IgD-negative memory B cell (primary cell): ENCODE results near the gene TCHH. TPM values are rescaled to one million over a fixed set of nuclear protein-coding genes. Genes with fewer than 3 reads are reported as not detected.
"Not testable (repeated sequence)": the region's sequence is repeated elsewhere in the genome, so short reads cannot be mapped to it uniquely, and the experiment has no call there.

Experiments used
- H3K27ac Mint-ChIP-seq, 3 donors: one replicate each; pipeline ENCODE4 v1.8.0; 2020 to 2022; ENCODE audit warnings: mild to moderate bottlenecking in 3 of 3, mixed read lengths in 3 of 3, moderate library complexity in 1 of 3
- H3K27me3 Mint-ChIP-seq: one replicate; pipeline ENCODE4 v1.8.0; 2021; ENCODE audit warnings: mixed read lengths
- H3K36me3 Mint-ChIP-seq: one replicate; pipeline ENCODE4 v1.8.0; 2020; ENCODE audit warnings: mild to moderate bottlenecking, mixed read lengths
- H3K4me1 Mint-ChIP-seq, 3 donors: one replicate each; pipeline ENCODE4 v1.8.0; 2020 to 2022; ENCODE audit warnings: mixed read lengths in 3 of 3, mild to moderate bottlenecking in 1 of 3
- H3K4me3 Mint-ChIP-seq, 4 donors: one replicate each; pipeline ENCODE4 v1.8.0; 2020 to 2022; ENCODE audit warnings: mild to moderate bottlenecking in 4 of 4, mixed read lengths in 4 of 4, moderate library complexity in 3 of 4
- H3K9me3 Mint-ChIP-seq, 3 donors: one replicate each; pipeline ENCODE4 v1.8.0; 2020 to 2021; ENCODE audit warnings: mixed read lengths in 3 of 3, mild to moderate bottlenecking in 1 of 3
- polyA plus RNA-seq: library from polyadenylated mRNA; unstranded; fragments of 300-500 nt; fragmentation: Illumina TruSeq; gene quantifications from one replicate; pipeline ENCODE4 v1.2.3, GENCODE V29; 2021

TCHH gene
- polyA plus RNA-seq, 1 donor from 2014 or later, result not detected

DNA sequence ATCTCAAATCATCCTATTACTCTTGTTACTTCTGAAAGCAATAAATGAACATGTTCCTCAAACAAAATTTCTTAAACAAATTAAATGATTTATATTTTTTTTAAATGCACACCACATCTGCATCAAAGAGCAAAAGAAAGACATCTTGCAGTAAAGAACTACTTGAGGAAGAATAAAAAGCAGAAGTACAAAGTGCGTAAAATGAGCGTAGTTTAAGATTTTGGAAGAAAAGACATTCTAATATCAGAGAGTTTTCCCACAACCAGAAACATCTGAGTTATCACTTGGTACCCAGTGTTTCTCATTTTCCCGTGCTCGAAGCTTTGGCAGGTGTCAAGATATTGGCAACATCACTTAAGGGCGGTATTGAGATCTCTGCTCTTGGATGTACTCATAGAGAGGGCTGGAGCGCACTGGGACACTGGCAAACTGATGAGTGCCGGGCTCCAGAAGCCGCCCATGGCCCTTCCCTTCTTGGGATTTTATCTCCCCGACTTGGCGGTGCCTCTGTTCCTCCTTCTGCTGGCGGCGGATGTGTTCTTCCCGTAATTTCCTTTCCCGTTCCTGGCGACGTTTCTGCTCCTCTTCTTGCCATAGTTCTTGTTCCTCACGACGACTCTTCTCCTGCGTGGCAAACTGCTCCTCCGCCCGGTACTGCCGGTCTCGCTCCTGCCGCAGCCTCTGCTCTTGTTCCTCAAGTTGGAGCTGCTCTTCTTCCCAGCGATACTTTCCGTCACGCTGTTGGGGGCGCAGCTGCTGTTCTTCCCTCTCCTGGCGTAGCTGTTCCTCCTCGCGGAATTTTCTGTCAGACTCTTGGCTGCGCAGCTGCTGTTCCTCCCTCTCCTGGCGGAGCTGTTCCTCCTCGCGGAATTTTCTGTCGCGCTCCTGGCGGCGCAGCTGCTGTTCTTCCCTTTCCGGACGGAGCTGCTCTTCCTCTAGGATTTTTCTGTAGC, 7.9 kb downstream of the TCHH start:
- Mint-ChIP-seq H3K4me1 (peaks cover 0 to 2% (median 2%) of the 10 kb centered on the region in 3 donors), H3K27ac (peak overlapping the region in 1 of 3 donors; percentile 80), H3K4me3 (peak overlapping the region in 1 of 4 donors; percentile 22)

GRCh38 chr1:152104854-152105253, 10.4 kb downstream of the TCHH start:
- H3K4me3 Mint-ChIP-seq, result no peak overlapping the region
- H3K4me1 Mint-ChIP-seq, result peaks cover 0 to 2% (median 2%) of the 10 kb centered on the region in 3 donors
- no peak overlapping the region for H3K27ac Mint-ChIP-seq
- H3K36me3 Mint-ChIP-seq, result no peaks in the 10 kb centered on the region
- peaks cover 13% of the 10 kb centered on the region for H3K27me3 Mint-ChIP-seq
- no peaks in the 10 kb centered on the region for H3K9me3 Mint-ChIP-seq

More for the DNA sequence above, 7.9 kb downstream of the TCHH start:
- H3K27me3 Mint-ChIP-seq, result peaks cover 7% of the 10 kb centered on the region
- H3K9me3 Mint-ChIP-seq, result no peaks in the 10 kb centered on the region
- H3K36me3 Mint-ChIP-seq, result no peaks in the 10 kb centered on the region

DNA sequence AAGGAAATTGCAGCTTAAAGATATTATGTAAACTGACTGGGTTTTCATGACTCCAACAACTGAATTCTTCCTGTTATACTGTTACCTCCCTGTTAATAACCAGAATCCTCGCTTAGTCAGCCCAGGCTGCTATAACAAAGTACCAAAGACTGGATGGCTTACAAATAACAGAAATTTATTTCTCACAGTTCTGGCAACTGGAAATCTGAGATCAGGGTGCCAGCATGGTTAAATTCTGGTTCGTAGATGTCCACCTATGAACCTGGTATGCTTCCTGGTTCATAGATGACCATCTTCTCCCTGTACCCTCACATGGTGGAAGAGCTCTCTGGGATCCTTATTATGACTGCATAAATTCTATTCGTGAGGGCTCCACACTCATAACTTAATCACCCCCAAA, 18.3 kb downstream of the TCHH start:
- H3K36me3 Mint-ChIP-seq, result no peaks in the 10 kb centered on the region
- no peak overlapping the region for H3K4me3 Mint-ChIP-seq
- peaks cover 0 to 14% (median 6%) of the 10 kb centered on the region in 3 donors for H3K9me3 Mint-ChIP-seq
- peaks cover 19% of the 10 kb centered on the region for H3K27me3 Mint-ChIP-seq
- H3K27ac Mint-ChIP-seq, result no peak overlapping the region
- no peaks in the 10 kb centered on the region for H3K4me1 Mint-ChIP-seq

- H3K9me3 Mint-ChIP-seq, result peaks cover 0 to 13% (median 6%) of the 10 kb centered on the region in 3 donors
- H3K27me3 Mint-ChIP-seq, result peaks cover 9% of the 10 kb centered on the region
- H3K27ac Mint-ChIP-seq, result no peak within 1 kb of the TSS
- H3K4me1 Mint-ChIP-seq, result no peaks in the 10 kb centered on the region
- H3K4me3 Mint-ChIP-seq, result no peak within 1 kb of the TSS
- no peaks in the 10 kb centered on the region for H3K36me3 Mint-ChIP-seq
Observed at GRCh38 chr1:152089014-152089674, 26.1 kb downstream of the TCHH start, which contains the start of gene TCHHL1. TCHHL1 (minus strand) TSS chr1:152089064; CDS start chr1:152088143, 921 bp downstream.

GRCh38 chr1:152086760-152087159, 28.5 kb downstream of the TCHH start:
- no peaks in the 10 kb centered on the region for H3K36me3 Mint-ChIP-seq
- H3K27me3 Mint-ChIP-seq, result peaks cover 12% of the 10 kb centered on the region
- no peaks in the 10 kb centered on the region for H3K4me1 Mint-ChIP-seq
- H3K27ac Mint-ChIP-seq, result no peak overlapping the region
- H3K4me3 Mint-ChIP-seq, result no peak overlapping the region
- H3K9me3 Mint-ChIP-seq, result peaks cover 0 to 3% (median 0%) of the 10 kb centered on the region in 3 donors

GRCh38 chr1:152084853-152085252, 30.4 kb downstream of the TCHH start:
- peaks cover 8% of the 10 kb centered on the region for H3K27me3 Mint-ChIP-seq

DNA sequence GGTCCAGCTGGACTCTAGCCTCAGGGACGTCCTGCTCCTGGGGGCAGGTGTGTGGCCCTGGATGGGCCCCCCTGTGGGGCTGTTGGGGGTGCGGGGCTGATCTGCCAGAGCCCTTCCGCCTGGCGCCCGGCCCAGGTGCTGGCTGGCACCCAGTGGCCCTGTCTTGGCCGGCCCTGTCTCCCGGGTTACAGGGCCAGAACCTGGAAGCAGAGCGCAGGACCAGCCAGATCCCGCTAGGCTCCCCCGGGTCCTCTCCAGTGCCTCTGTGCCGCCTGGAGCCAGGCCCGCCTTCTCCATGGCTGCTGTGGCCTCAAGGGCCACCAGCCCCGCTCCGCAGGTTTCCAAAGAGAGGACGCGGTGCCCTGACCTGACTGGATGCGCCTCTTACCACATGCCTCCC, 34.2 kb downstream of the TCHH start:
- not testable (repeated sequence) for H3K4me3 Mint-ChIP-seq, H3K4me1 Mint-ChIP-seq, H3K36me3 Mint-ChIP-seq, H3K9me3 Mint-ChIP-seq, H3K27ac Mint-ChIP-seq
- H3K27me3 Mint-ChIP-seq, result peaks cover 14% of the 10 kb centered on the region

More at GRCh38 chr1:152084853-152085252, 30.4 kb downstream of the TCHH start:
- no peaks in the 10 kb centered on the region for H3K9me3 Mint-ChIP-seq
- no peak overlapping the region for H3K27ac Mint-ChIP-seq
- H3K36me3 Mint-ChIP-seq, result no peaks in the 10 kb centered on the region
- no peak overlapping the region for H3K4me3 Mint-ChIP-seq
- H3K4me1 Mint-ChIP-seq, result no peaks in the 10 kb centered on the region

GRCh38 chr1:152080494-152080893, 34.8 kb downstream of the TCHH start:
- H3K27ac Mint-ChIP-seq, H3K4me1 Mint-ChIP-seq, H3K36me3 Mint-ChIP-seq, H3K4me3 Mint-ChIP-seq, H3K9me3 Mint-ChIP-seq: not testable (repeated sequence)
- H3K27me3 Mint-ChIP-seq, result peaks cover 14% of the 10 kb centered on the region

GRCh38 chr1:152078831-152079441, 36.3 kb downstream of the TCHH start:
- Mint-ChIP-seq H3K27me3 (peaks cover 17% of the 10 kb centered on the region), H3K27ac (no peak overlapping the region), H3K9me3 (no peaks in the 10 kb centered on the region), H3K36me3 (no peaks in the 10 kb centered on the region), H3K4me3 (peak overlapping the region in 1 of 4 donors; percentile 19), H3K4me1 (no peaks in the 10 kb centered on the region)

GRCh38 chr1:152072311-152072710, 42.9 kb downstream of the TCHH start:
- no peaks in the 10 kb centered on the region for H3K36me3 Mint-ChIP-seq
- H3K27me3 Mint-ChIP-seq, result peaks cover 35% of the 10 kb centered on the region
- H3K4me3 Mint-ChIP-seq, result no peak overlapping the region
- no peaks in the 10 kb centered on the region for H3K4me1 Mint-ChIP-seq
- H3K27ac Mint-ChIP-seq, result no peak overlapping the region
- H3K9me3 Mint-ChIP-seq, result no peaks in the 10 kb centered on the region

DNA sequence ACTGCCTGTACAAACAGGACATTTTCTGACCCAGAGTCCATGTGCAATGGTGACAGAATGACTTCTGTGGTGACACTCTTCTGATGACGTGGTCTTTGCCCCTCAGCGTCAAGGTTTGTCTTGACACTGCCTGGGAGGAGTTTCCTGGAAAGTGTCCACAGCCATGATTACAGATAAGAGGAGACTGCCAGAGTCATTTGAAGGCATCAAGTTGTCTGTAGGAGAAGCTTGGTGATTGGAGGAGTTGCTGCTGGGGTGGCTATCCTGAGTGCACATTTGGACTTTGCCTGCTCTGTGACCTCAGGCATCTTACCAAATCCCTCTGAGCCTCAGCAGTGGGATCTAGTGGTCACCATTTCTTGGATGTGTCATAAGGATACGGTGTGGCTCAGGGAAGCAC, 44.1 kb downstream of the TCHH start:
- Mint-ChIP-seq H3K4me1 (no peaks in the 10 kb centered on the region), H3K27me3 (peaks cover 31% of the 10 kb centered on the region), H3K27ac (no peak overlapping the region), H3K36me3 (no peaks in the 10 kb centered on the region), H3K4me3 (no peak overlapping the region), H3K9me3 (no peaks in the 10 kb centered on the region)

GRCh38 chr1:152067929-152068328, 47.3 kb downstream of the TCHH start:
- no peak overlapping the region for H3K27ac Mint-ChIP-seq
- peaks cover 24% of the 10 kb centered on the region for H3K27me3 Mint-ChIP-seq
- no peak overlapping the region for H3K4me3 Mint-ChIP-seq
- H3K36me3 Mint-ChIP-seq, result no peaks in the 10 kb centered on the region
- H3K4me1 Mint-ChIP-seq, result no peaks in the 10 kb centered on the region
- H3K9me3 Mint-ChIP-seq, result peaks cover 0 to 1% (median 0%) of the 10 kb centered on the region in 3 donors

GRCh38 chr1:152067150-152067549, 48.1 kb downstream of the TCHH start:
- Mint-ChIP-seq H3K4me3 (no peak overlapping the region), H3K4me1 (no peaks in the 10 kb centered on the region), H3K27ac (no peak overlapping the region), H3K9me3 (peaks cover 0 to 1% (median 0%) of the 10 kb centered on the region in 3 donors), H3K36me3 (no peaks in the 10 kb centered on the region), H3K27me3 (peaks cover 19% of the 10 kb centered on the region)

DNA sequence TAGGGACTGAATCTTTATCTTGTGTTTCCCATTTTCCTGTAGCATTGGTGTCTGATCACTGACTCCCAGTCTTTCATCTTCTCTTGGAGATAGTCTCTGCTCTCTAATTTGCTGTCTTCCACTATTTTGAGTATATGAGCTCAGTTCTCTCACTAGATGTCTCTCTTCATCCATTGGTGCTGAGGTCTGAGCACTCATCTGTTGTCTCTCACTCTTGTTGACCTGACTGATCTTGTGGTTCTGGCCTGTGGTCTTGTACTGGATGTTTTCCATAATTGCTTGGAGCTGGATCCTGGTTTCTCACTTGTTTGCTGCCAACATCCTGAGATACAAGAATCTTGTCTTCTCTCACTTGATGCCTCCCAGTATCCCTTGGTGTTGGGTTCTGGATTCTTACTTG, 53.3 kb downstream of the TCHH start:
- H3K27ac Mint-ChIP-seq, result no peak overlapping the region
- H3K4me3 Mint-ChIP-seq, result no peak overlapping the region
- H3K4me1 Mint-ChIP-seq, result no peaks in the 10 kb centered on the region
- peaks cover 8% of the 10 kb centered on the region for H3K27me3 Mint-ChIP-seq
- no peaks in the 10 kb centered on the region for H3K36me3 Mint-ChIP-seq
- H3K9me3 Mint-ChIP-seq, result peaks cover 0 to 1% (median 0%) of the 10 kb centered on the region in 3 donors
